HepG2 (cell line): ENCODE measurements around the gene ARHGEF37. TPM values are rescaled to one million over a fixed set of nuclear protein-coding genes. Genes with fewer than 3 reads are reported as not detected.

Experiments
- CHCHD3 ChIP-seq: sonication (generic); formaldehyde crosslinking; IDR thresholded peaks from 2 replicates; pipeline ENCODE4 v1.8.0; 2022; ENCODE audit warnings: mild to moderate bottlenecking, missing genetic modification reagents, moderate library complexity
- FOXO1 ChIP-seq: sonication (generic); formaldehyde crosslinking; IDR thresholded peaks from 2 replicates; pipeline ENCODE4 v1.4.0; 2020; ENCODE audit warnings: missing genetic modification reagents
- KDM6A ChIP-seq: IDR thresholded peaks from 2 replicates; pipeline ENCODE4 v1.6.1; 2016; ENCODE audit warnings: low read depth
- MED8 ChIP-seq: sonication (generic); formaldehyde crosslinking; IDR thresholded peaks from 2 replicates; pipeline ENCODE4 v1.8.1; 2023; ENCODE audit warnings: mild to moderate bottlenecking, missing genetic modification reagents; ENCODE audit not compliant: insufficient replicate concordance
- NONO ChIP-seq, 2 experiments: fragments of 450-650 bp in 1 of 2; sonication (generic) in 1 of 2; formaldehyde crosslinking in 1 of 2; IDR thresholded peaks in 1 of 2; conservative IDR thresholded peaks in 1 of 2; 2 replicates each; pipeline versions ENCODE4 v1.6.1 to v1.8.0; 2017 to 2022; ENCODE audit warnings: mild to moderate bottlenecking in 1 of 2, missing genetic modification reagents in 1 of 2, moderate library complexity in 1 of 2
- RARA ChIP-seq: IDR thresholded peaks from 2 replicates; pipeline ENCODE4 v1.6.1; 2016; ENCODE audit warnings: missing genetic modification reagents, missing compliant biosample characterization
- REXO4 ChIP-seq: sonication (generic); formaldehyde crosslinking; IDR thresholded peaks from 2 replicates; pipeline ENCODE4 v1.8.0; 2022; ENCODE audit warnings: missing genetic modification reagents, mild to moderate bottlenecking, borderline replicate concordance
- SOX5 ChIP-seq: IDR thresholded peaks from 2 replicates; pipeline ENCODE4 v1.6.1; 2016; ENCODE audit warnings: borderline replicate concordance
- SOX6 ChIP-seq, 2 experiments: fragments of 450-650 bp in 1 of 2; sonication (generic) in 1 of 2; formaldehyde crosslinking in 1 of 2; IDR thresholded peaks; 2 replicates each; pipeline versions ENCODE4 v1.4.0 to v1.6.1; 2017 to 2020; ENCODE audit warnings: antibody characterized with exemption in 1 of 2, mild to moderate bottlenecking in 1 of 2, missing genetic modification reagents in 1 of 2
- SP140L ChIP-seq: sonication (generic); formaldehyde crosslinking; IDR thresholded peaks from 2 replicates; pipeline ENCODE4 v1.4.0; 2020; ENCODE audit warnings: missing genetic modification reagents, borderline replicate concordance
- SPEN ChIP-seq: sonication (generic); formaldehyde crosslinking; IDR thresholded peaks from 2 replicates; pipeline ENCODE4 v1.5.1; 2020; ENCODE audit warnings: low read depth, mild to moderate bottlenecking, missing genetic modification reagents
- TBX2 ChIP-seq: sonication (generic); formaldehyde crosslinking; IDR thresholded peaks from 2 replicates; pipeline ENCODE4 v1.5.0; 2020; ENCODE audit warnings: missing genetic modification reagents, mild to moderate bottlenecking, borderline replicate concordance
- TMF1 ChIP-seq: sonication (generic); formaldehyde crosslinking; IDR thresholded peaks from 2 replicates; pipeline ENCODE4 v1.8.1; 2022; ENCODE audit warnings: low read depth, missing genetic modification reagents
- ZBTB34 ChIP-seq: sonication (generic); formaldehyde crosslinking; IDR thresholded peaks from 2 replicates; pipeline ENCODE4 v1.8.0; 2022; ENCODE audit warnings: mild to moderate bottlenecking, missing genetic modification reagents
- ZMYM2 ChIP-seq: sonication (generic); formaldehyde crosslinking; IDR thresholded peaks from 2 replicates; pipeline ENCODE4 v1.8.0; 2022; ENCODE audit warnings: mild to moderate bottlenecking, missing genetic modification reagents
- ZNF251 ChIP-seq: sonication (generic); formaldehyde crosslinking; IDR thresholded peaks from 2 replicates; pipeline ENCODE4 v1.9.0; 2021; ENCODE audit warnings: mild to moderate bottlenecking, missing genetic modification reagents
- ZNF318 ChIP-seq: sonication (generic); formaldehyde crosslinking; IDR thresholded peaks from 2 replicates; pipeline ENCODE4 v1.4.0; 2020; ENCODE audit warnings: mild to moderate bottlenecking, missing genetic modification reagents
- ZNF607 ChIP-seq: sonication (generic); formaldehyde crosslinking; IDR thresholded peaks from 2 replicates; pipeline ENCODE4 v1.5.1; 2020; ENCODE audit warnings: missing genetic modification reagents, mild to moderate bottlenecking, borderline replicate concordance
- ZNF891 ChIP-seq: sonication (generic); formaldehyde crosslinking; IDR thresholded peaks from 2 replicates; pipeline ENCODE4 v1.5.0; 2020; ENCODE audit warnings: mild to moderate bottlenecking, missing genetic modification reagents
- polyA plus RNA-seq, 8 experiments: library from polyadenylated mRNA; depleted of rRNA in 3 of 8; stranded (reverse) in 7 of 8; unstranded in 1 of 8; fragments of >200 nt; fragmentation: Illumina TruSeq in 4 of 8; extraction: Trizol in 4 of 8; gene quantifications; 2 replicates each; pipeline versions ENCODE4 v1.2.1 to v1.2.3, GENCODE V29; 2011 to 2016; ENCODE audit warnings: low read depth in 4 of 8, missing spikeins in 1 of 8, mixed read lengths in 1 of 8; ENCODE audit not compliant: insufficient read depth in 1 of 8
- total RNA-seq, 5 experiments: library from RNA; depleted of rRNA; stranded (reverse); fragments of >200 nt; fragmentation: Illumina TruSeq; extraction: Trizol; gene quantifications; 2 replicates each; pipeline ENCODE4 v1.2.3, GENCODE V29; 2016; ENCODE audit warnings: low read depth in 1 of 5

ARHGEF37 gene
- total and polyA plus RNA-seq, 2 of the 13 experiments (the other 11 are each of a cell fraction or from before 2014, with no cell fraction given) = 0.18 to 0.27 TPM

GRCh38 chr5:149551227-149552037 lies 29.9 kb upstream of the ARHGEF37 start, which contains the start of gene CSNK1A1 (continued):
- TF ChIP-seq ZMYM2 = no peak; the same call in 1 of the 2 replicates
- TF ChIP-seq ZNF607 = peak; percentile 68; the same call in 1 of the 2 replicates
- TF ChIP-seq REXO4 = no peak
- no peak for TF ChIP-seq ZNF251 (CRISPR knock-in tag)
- peak; percentile 76; the same call in 1 of the 2 replicates for TF ChIP-seq TMF1 (CRISPR knock-in tag)
- TF ChIP-seq ZNF318 = 0 out of 2 replicates have a peak, but pooled peaks have one; percentile 22
- peak; percentile 84 for TF ChIP-seq SPEN (CRISPR knock-in tag)
- TF ChIP-seq SOX5 (CRISPR knock-in tag) = peak; percentile 15; the same call in 1 of the 2 replicates
- no peak for TF ChIP-seq SOX6 (IDR thresholded peaks at IDR 0.05)
- peak; percentile 86 for TF ChIP-seq SOX6 (CRISPR knock-in tag; IDR thresholded peaks at IDR 0.05)
- peak; percentile 75; the same call in 1 of the 2 replicates for TF ChIP-seq ZBTB34 (CRISPR knock-in tag)
- TF ChIP-seq RARA = peak; percentile 33; the same call in 1 of the 2 replicates
- no peak for TF ChIP-seq NONO (IDR thresholded peaks at IDR 0.05)
- peak; percentile 92 for TF ChIP-seq NONO (CRISPR knock-in tag; conservative IDR thresholded peaks at IDR 0.05)
- TF ChIP-seq KDM6A (CRISPR knock-in tag) = no peak
- peak; percentile 91 for TF ChIP-seq TBX2 (CRISPR knock-in tag)
- peak; percentile 88 for TF ChIP-seq ZNF891 (CRISPR knock-in tag)
- TF ChIP-seq MED8 (CRISPR knock-in tag) = peak; percentile 94
- peak; percentile 27; the same call in 1 of the 2 replicates for TF ChIP-seq FOXO1 (CRISPR knock-in tag)
- TF ChIP-seq CHCHD3 = 0 out of 2 replicates have a peak, but pooled peaks have one; percentile 16
- TF ChIP-seq SP140L (CRISPR knock-in tag) = 0 out of 2 replicates have a peak, but pooled peaks have one; percentile 87
